GM23248 (cell line): ENCODE results near the gene PPCDC. TPM values are rescaled to one million over a fixed set of nuclear protein-coding genes. Genes with fewer than 3 reads are reported as not detected.

Experiments used
- DNase-seq: peaks from one replicate; pipeline ENCODE4 v3.0.0-alpha.2; 2015
- H2AFZ ChIP-seq: fragments of 200-600 bp; sonication (generic); 2 replicates; pipeline ENCODE4 v1.6.1; 2016; ENCODE audit warnings: antibody characterized with exemption
- H3F3A ChIP-seq: fragments of 200-600 bp; sonication (generic); 2 replicates; pipeline ENCODE4 v1.6.1; 2016; ENCODE audit warnings: mild to moderate bottlenecking, antibody characterized with exemption, mixed run types; ENCODE audit not compliant: insufficient read depth
- H3K27ac ChIP-seq: fragments of 200-600 bp; sonication (generic); 2 replicates; pipeline ENCODE4 v1.5.1; 2016; ENCODE audit warnings: mild to moderate bottlenecking
- H3K27me3 ChIP-seq: fragments of 200-600 bp; sonication (generic); replicated peaks from 2 replicates; pipeline ENCODE4 v1.6.1; 2016; ENCODE audit warnings: mild to moderate bottlenecking; ENCODE audit not compliant: insufficient read depth
- H3K36me3 ChIP-seq: fragments of 200-600 bp; sonication (generic); 2 replicates; pipeline ENCODE4 v1.6.1; 2016; ENCODE audit warnings: low read depth, mild to moderate bottlenecking
- H3K4me1 ChIP-seq: fragments of 200-600 bp; sonication (generic); 2 replicates; pipeline ENCODE4 v1.6.1; 2016; ENCODE audit warnings: mild to moderate bottlenecking; ENCODE audit not compliant: insufficient read depth
- H3K4me2 ChIP-seq: fragments of 200-600 bp; sonication (generic); one replicate; pipeline ENCODE4 v1.6.1; 2016; ENCODE audit warnings: mild to moderate bottlenecking; ENCODE audit not compliant: unreplicated experiment
- H3K4me3 ChIP-seq: fragments of 200-600 bp; sonication (generic); 2 replicates; pipeline ENCODE4 v1.5.1; 2016; ENCODE audit warnings: mild to moderate bottlenecking
- H3K79me2 ChIP-seq: fragments of 200-600 bp; sonication (generic); 2 replicates; pipeline ENCODE4 v1.6.1; 2016; ENCODE audit warnings: mild to moderate bottlenecking; ENCODE audit not compliant: insufficient read depth
- H3K9ac ChIP-seq: fragments of 200-600 bp; sonication (generic); 2 replicates; pipeline ENCODE4 v1.6.1; 2016; ENCODE audit warnings: mild to moderate bottlenecking
- H3K9me2 ChIP-seq: fragments of 200-600 bp; sonication (generic); 2 replicates; pipeline ENCODE4 v1.6.1; 2016; ENCODE audit warnings: mixed run types, mild to moderate bottlenecking, moderate library complexity; ENCODE audit not compliant: insufficient read depth
- H3K9me3 ChIP-seq: fragments of 200-600 bp; sonication (generic); one replicate; pipeline ENCODE4 v1.6.1; 2017; ENCODE audit warnings: low read depth
- H4K20me1 ChIP-seq: fragments of 200-600 bp; sonication (generic); 2 replicates; pipeline ENCODE4 v1.6.0; 2016; ENCODE audit not compliant: insufficient read depth
- EZH2 ChIP-seq: fragments of 200-600 bp; sonication (generic); IDR thresholded peaks from 2 replicates; pipeline ENCODE4 v1.6.1; 2018; ENCODE audit warnings: antibody characterized with exemption, mild to moderate bottlenecking; ENCODE audit not compliant: insufficient read depth, poor library complexity, severe bottlenecking
- EZH2phosphoT487 ChIP-seq: fragments of 200-600 bp; sonication (generic); IDR thresholded peaks from 2 replicates; pipeline ENCODE4 v1.6.1; 2018; ENCODE audit warnings: antibody characterized with exemption, moderate library complexity, mild to moderate bottlenecking, low read depth; ENCODE audit not compliant: insufficient read depth
- WGBS, 2 experiments: methylation state at CpG; one replicate each; pipeline ENCODE4 v1.1.6; 2015 to 2017; ENCODE audit warnings: low lambda C conversion rate in 2 of 2, low coverage in 1 of 2; ENCODE audit errors: missing lambda C conversion rate in 2 of 2; 5-methylcytosine and 5-hydroxymethylcytosine counted together
- in situ Hi-C: fragments of 300-500 bp; cut with MboI; formaldehyde crosslinking; loops from 2 replicates; pipeline ENCODE4 v1.15.0; 2020
- polyA plus RNA-seq: library from polyadenylated mRNA; unstranded; fragments of >200 nt; fragmentation: Nextera tagmentation; extraction: Ambion mirVana; gene quantifications from 2 replicates; pipeline ENCODE4 v1.2.1, GENCODE V29; 2016
- total RNA-seq: library from RNA; depleted of rRNA; stranded (reverse); fragments of >200 nt; shearing (Covaris generic); gene quantifications from 2 replicates; pipeline ENCODE4 v1.2.3, GENCODE V29; 2014

Gene PPCDC
- total and polyA plus RNA-seq, 2 experiments from 2014 or later, result 9.0 to 20.0 TPM

- H3K9me2 ChIP-seq, result no peaks in the 10 kb centered on the region
- no peak overlapping the region for H3K9ac ChIP-seq
- no peak overlapping the region for H3K27ac ChIP-seq
- H2AFZ ChIP-seq, result no peak overlapping the region
- in situ Hi-C loops, result no loop called here
- H3K9me3 ChIP-seq, result no peaks in the 10 kb centered on the region
- no peak overlapping the region for H3K4me3 ChIP-seq
- peaks cover 4% of the 10 kb centered on the region; the same call in 1 of the 2 replicates for H3F3A ChIP-seq
- no peaks in the 10 kb centered on the region for H3K79me2 ChIP-seq
- H4K20me1 ChIP-seq, result no peaks in the 10 kb centered on the region
- DNase-seq, result peak; percentile 32
- H3K36me3 ChIP-seq, result no peaks in the 10 kb centered on the region
- peaks cover 12% of the 10 kb centered on the region for H3K4me1 ChIP-seq
- 70 to 74% methylated on average over 4 of the region's 4 CpGs for WGBS, 2 experiments
- H3K4me2 ChIP-seq, result no peak overlapping the region
- no peak for TF ChIP-seq EZH2phosphoT487
- no peak for TF ChIP-seq EZH2
- H3K27me3 ChIP-seq, result no peaks in the 10 kb centered on the region
Measured at GRCh38 chr15:75063338-75063737, 39.9 kb downstream of the PPCDC start.

DNA sequence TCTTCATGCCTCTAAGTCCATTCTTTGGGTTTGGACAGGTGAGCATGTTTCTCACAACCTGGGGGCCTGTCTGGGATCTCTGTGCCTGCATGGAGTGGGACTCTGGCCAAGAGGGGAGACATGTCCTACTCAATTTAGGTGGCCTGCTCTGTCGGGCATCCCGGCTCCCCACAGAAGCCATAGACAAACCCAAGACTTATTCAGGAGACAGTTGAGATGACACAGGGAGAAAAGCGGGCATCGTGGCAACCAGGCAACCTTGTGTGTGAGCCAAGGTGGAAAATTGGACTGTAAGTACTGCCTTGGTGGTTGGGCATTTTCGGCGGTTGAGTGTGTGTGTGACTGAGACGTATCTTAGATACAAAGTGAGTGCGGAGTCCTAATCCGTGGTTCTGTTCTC is 40.5 kb downstream of the PPCDC start:
- TF ChIP-seq EZH2phosphoT487 (no peak), EZH2 (no peak)
- Histone ChIP-seq H2AFZ (no peak overlapping the region), H3K9ac (no peak overlapping the region), H3K4me1 (peaks cover 12% of the 10 kb centered on the region), H3K79me2 (no peaks in the 10 kb centered on the region), H3K9me3 (no peaks in the 10 kb centered on the region), H3K36me3 (no peaks in the 10 kb centered on the region), H3K4me3 (no peak overlapping the region), H3K9me2 (no peaks in the 10 kb centered on the region), H4K20me1 (no peaks in the 10 kb centered on the region), H3K27ac (no peak overlapping the region), H3F3A (peaks cover 4% of the 10 kb centered on the region; the same call in 1 of the 2 replicates), H3K27me3 (no peaks in the 10 kb centered on the region), H3K4me2 (no peak overlapping the region)
- 89% methylated on average over 9 of the region's 9 CpGs for WGBS, 2 experiments
- in situ Hi-C loops, result no loop called here
- DNase-seq, result no peak

- TF ChIP-seq EZH2phosphoT487 (no peak), EZH2 (no peak)
- Histone ChIP-seq H3K27me3 (no peaks in the 10 kb centered on the region), H2AFZ (no peak overlapping the region), H3K9me2 (no peaks in the 10 kb centered on the region), H4K20me1 (no peaks in the 10 kb centered on the region), H3K9ac (no peak overlapping the region), H3K27ac (no peak overlapping the region), H3K4me2 (no peak overlapping the region), H3K36me3 (no peaks in the 10 kb centered on the region), H3F3A (peaks cover 4% of the 10 kb centered on the region; the same call in 1 of the 2 replicates), H3K9me3 (no peaks in the 10 kb centered on the region), H3K4me1 (peaks cover 12% of the 10 kb centered on the region), H3K79me2 (no peaks in the 10 kb centered on the region), H3K4me3 (no peak overlapping the region)
- in situ Hi-C loops, result no loop called here
- WGBS, 2 experiments, result 61 to 84% methylated on average over 2 of the region's 2 CpGs
- no peak for DNase-seq
Measured at GRCh38 chr15:75064846-75065245, 41.5 kb downstream of the PPCDC start.

- H3K79me2 ChIP-seq, result no peaks in the 10 kb centered on the region
- H2AFZ ChIP-seq, result no peak overlapping the region
- H3K9ac ChIP-seq, result no peak overlapping the region
- H3K4me3 ChIP-seq, result no peak overlapping the region
- H3K9me2 ChIP-seq, result no peaks in the 10 kb centered on the region
- H3K27ac ChIP-seq, result no peak overlapping the region
- no peak for DNase-seq
- peaks cover 12% of the 10 kb centered on the region for H3K4me1 ChIP-seq
- H3K27me3 ChIP-seq, result no peaks in the 10 kb centered on the region
- in situ Hi-C loops, result no loop called here
- H3K4me2 ChIP-seq, result no peak overlapping the region
- no peaks in the 10 kb centered on the region for H4K20me1 ChIP-seq
- WGBS, 2 experiments, result 95 to 100% methylated on average over 1 of the region's 1 CpG
- H3K9me3 ChIP-seq, result no peaks in the 10 kb centered on the region
- no peaks in the 10 kb centered on the region for H3K36me3 ChIP-seq
- no peak for TF ChIP-seq EZH2
- no peak for TF ChIP-seq EZH2phosphoT487
- H3F3A ChIP-seq, result peaks cover 4% of the 10 kb centered on the region; the same call in 1 of the 2 replicates
Measured at GRCh38 chr15:75065467-75065850, 42.1 kb downstream of the PPCDC start.
